Vagina (tissue), 2 donors: ENCODE results near the gene DGKE.

Experiments
- POLR2A ChIP-seq, 2 donors: fragments of 450-650 bp; IDR thresholded peaks; one replicate each; pipeline ENCODE4 v1.6.1; 2017; ENCODE audit warnings: antibody characterized with exemption in 2 of 2, mild to moderate bottlenecking in 2 of 2, moderate library complexity in 2 of 2
- TF ChIP-seq, protein P1 (sequence below), 3 experiments: fragments of 450-650 bp in 2 of 3; fragments of 200-600 bp in 1 of 3; sonication (generic) in 1 of 3; IDR thresholded peaks; one replicate each; pipeline ENCODE4 v1.5.1; 2017 to 2019; ENCODE audit warnings: antibody characterized with exemption in 3 of 3, mild to moderate bottlenecking in 2 of 3, moderate library complexity in 2 of 3

DNA sequence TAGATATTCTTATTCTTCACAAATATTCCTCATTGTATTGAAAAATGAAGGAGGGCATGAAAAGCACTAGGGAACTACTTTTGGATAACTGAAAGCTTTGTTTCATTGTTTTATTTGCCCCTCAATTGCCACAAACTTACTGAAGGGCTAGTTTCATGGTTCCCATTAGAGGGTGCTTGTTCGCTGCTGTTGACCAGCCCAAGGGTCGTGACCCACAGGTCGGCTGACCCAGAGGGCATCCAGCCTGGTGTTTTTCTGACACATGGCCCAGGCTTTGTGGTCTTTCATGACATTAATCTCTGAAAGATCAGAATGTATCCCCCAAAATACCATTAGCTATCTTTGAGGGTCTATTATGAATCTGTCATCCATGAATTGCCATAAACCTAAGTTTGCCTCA lies 30.0 kb downstream of the DGKE start:
- TF ChIP-seq, protein P1, sequence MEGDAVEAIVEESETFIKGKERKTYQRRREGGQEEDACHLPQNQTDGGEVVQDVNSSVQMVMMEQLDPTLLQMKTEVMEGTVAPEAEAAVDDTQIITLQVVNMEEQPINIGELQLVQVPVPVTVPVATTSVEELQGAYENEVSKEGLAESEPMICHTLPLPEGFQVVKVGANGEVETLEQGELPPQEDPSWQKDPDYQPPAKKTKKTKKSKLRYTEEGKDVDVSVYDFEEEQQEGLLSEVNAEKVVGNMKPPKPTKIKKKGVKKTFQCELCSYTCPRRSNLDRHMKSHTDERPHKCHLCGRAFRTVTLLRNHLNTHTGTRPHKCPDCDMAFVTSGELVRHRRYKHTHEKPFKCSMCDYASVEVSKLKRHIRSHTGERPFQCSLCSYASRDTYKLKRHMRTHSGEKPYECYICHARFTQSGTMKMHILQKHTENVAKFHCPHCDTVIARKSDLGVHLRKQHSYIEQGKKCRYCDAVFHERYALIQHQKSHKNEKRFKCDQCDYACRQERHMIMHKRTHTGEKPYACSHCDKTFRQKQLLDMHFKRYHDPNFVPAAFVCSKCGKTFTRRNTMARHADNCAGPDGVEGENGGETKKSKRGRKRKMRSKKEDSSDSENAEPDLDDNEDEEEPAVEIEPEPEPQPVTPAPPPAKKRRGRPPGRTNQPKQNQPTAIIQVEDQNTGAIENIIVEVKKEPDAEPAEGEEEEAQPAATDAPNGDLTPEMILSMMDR (IDR thresholded peaks at IDR 0.05): no peak
- no peak for TF ChIP-seq POLR2A (IDR thresholded peaks at IDR 0.05)
